Fibroblast of skin of left quadriceps (primary cell): ENCODE measurements around the gene ARHGAP18.

Experiments used
- DNase-seq, 2 experiments: peaks; one replicate each; pipeline ENCODE4 v3.0.0-alpha.2; 2013; ENCODE audit warnings: low read depth in 2 of 2

The ARHGAP18 gene

GRCh38 chr6:129615496-129615895, 94.5 kb downstream of the ARHGAP18 start:
- DNase-seq = no peak

DNA sequence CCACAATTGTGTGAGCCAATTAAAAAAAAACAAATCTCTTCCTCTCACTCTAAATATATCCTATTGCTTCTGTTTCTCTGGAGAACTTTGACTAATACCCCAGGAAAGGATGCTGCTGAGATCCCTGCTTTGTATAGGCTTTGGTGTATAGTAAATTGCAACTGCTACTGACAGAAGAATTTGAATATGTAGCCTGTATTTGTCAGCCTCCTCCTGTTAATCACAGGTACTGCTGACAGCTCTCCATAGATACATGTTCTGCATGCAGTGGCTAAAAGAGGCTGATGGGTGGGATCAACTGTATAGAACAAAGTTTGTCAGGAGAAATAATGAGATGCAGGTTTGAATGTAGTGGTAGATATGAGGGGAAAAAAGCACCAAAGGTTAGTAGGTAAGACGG, 95.0 kb downstream of the ARHGAP18 start:
- DNase-seq = no peak

DNA sequence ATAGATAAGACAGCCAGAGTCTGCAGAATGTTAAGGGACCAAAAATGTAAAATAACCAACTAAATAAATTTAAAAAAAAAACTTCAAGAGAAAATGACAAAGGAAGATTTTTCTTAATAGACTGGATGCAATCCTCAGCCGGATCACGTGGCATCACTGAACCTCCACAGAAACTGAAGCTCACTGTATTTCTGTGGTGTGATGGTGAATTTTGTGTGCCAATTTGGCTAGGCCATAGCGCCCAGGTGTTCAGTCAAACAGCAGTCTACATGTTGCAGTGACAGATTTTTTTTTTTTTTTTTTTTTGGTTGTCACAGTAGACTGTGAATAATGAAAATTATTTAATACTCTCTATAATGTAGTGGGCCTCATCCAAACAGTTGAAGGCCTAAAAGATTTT, 95.5 kb downstream of the ARHGAP18 start:
- DNase-seq = no peak

DNA sequence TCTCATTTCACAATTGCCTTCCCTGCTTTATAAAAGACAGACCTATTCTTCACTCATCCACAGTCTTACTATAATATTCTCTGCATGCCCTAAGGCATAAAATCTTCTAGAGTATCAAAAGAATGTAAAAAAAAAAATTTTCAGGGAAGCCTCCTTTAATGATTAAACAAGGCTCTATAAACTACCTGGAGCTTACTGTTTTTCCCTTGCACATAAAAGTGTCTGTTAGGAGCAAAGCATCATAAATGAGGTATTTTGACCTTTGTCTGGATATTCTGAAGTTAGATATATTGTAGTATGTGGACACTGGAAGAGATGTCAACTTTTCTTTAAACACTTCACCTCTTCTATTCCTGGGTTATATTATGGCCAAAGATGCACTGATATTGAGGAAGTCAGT, 97.5 kb downstream of the ARHGAP18 start:
- no peak for DNase-seq

GRCh38 chr6:129609635-129610034, 100.3 kb downstream of the ARHGAP18 start:
- no peak for DNase-seq

DNA sequence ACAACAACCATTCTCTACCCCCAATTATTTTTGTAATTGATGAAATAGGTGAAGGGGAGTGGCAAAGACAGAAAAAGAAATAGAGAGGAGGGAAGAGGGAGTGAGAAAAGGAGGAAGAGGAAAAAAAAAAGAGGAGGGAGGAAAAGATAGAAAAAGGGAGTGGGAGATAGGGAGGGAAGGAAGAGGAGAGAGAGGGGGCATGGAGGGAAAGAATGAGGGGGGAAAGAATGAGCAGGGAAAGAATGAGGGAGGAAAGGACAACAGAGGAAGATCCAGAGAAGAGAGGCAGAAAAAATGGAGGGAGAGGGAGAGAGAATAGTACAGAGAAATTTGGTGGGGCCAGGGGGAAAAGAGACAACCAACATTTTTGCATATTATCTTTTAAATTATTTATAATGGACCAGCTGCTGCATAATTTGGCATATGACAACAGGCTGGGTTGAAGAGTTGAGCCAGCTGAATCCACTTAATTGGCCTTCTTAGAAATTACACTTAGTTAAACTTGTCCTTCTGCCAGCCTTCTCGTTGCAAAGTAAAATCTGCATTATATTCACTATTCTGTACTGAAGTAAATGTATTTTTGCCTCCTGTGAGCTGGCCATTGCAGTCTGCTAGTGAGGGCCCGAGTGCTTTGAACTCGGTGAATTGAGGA, 101.0 kb downstream of the ARHGAP18 start:
- DNase-seq = no peak

GRCh38 chr6:129607581-129608186, 102.3 kb downstream of the ARHGAP18 start:
- no peak for DNase-seq

DNA sequence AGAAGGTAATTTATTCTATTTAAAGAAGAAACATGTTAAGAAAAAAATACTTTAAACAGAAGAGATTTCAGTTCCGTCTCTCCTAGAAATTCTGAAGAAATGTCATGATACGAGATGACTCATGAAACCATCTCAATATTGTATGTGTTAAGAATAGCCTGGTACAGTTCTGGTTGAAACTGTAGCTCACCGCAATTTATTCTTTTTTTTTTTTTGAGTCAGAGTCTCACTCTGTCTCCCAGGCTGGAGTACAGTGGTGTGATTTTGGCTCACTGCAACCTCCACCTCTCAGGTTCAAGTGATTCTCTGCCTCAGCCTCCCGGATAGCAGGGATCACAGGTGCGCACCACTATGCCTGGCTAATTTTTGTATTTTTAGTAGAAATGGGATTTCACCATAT, 103.3 kb downstream of the ARHGAP18 start:
- DNase-seq = no peak

DNA sequence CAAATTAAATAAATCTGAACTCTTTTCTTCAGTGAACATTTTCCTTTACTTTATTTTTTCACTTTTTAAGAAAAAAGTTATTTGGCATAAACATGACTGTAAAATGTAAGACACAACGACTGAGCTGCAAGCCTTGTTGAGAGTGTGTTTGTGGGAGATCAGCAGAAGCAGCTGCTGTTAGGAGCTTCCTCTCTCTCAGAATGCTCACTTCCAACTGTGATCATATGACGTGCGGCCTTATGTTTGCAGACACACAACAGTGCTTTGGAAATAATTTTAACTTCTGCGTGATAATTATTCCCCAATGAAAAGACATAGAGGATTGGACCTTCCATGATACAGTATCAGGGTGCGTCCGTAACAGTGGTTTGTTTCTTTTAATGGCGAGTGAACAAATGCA, 104.0 kb downstream of the ARHGAP18 start:
- DNase-seq = no peak

GRCh38 chr6:129605095-129605494, 104.9 kb downstream of the ARHGAP18 start:
- DNase-seq = no peak

DNA sequence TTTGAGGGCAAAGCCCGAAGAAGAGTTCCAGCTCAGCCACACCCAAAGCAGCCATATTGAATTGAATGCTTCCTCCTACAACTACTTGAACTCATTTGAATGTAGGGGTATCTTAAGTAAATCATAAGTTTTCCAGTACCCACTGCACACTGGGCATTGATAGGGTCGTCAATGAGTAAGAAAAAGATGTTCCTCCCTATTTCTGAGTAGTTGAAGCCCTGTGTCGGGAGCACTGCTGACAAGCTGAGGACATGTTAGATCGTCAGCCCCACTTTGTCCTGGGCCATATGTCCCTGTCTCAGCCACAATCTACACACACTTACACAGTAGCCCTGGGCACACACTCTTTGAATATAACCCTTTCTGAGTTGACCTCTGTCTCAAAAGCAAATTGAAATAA, 105.7 kb downstream of the ARHGAP18 start:
- DNase-seq = no peak

DNA sequence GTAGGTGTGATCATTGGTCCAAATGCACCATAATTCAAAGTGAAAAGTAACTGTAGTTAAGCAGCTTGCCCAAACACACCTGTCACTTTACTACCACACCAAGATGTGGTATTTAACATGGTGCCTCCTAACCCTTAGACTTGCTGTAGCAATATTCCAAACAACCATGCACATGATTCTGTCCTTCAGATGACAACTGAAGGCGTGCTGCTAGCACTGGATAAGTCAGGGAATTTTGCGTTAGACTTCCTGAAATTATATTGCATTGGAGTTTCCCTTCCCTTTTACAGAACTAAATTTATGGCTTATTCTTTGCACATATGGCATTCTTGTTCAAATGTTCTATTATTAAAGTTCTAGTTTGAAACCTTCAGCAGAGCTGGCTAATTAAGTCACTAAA, 106.2 kb downstream of the ARHGAP18 start:
- DNase-seq = no peak

DNA sequence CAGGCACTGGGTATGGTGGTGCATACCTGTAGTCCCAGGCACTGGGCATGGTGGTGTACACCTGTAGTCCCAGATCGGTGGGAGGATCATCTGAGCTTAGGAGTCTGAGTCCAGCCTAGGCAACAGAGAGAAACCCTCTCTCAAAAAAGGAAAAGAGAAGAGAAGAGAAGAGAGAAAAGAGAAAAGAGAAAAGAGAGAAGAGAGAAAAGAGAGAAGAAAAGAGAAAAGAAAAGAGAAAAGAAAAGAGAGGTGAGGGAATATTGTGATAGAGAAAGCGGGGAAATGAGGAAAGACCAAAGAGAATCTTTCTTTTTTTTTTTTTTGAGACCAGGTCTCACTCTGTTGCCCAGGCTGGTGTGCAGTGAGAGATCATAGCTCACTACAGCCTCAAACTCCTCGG, 108.7 kb downstream of the ARHGAP18 start:
- DNase-seq = no peak

DNA sequence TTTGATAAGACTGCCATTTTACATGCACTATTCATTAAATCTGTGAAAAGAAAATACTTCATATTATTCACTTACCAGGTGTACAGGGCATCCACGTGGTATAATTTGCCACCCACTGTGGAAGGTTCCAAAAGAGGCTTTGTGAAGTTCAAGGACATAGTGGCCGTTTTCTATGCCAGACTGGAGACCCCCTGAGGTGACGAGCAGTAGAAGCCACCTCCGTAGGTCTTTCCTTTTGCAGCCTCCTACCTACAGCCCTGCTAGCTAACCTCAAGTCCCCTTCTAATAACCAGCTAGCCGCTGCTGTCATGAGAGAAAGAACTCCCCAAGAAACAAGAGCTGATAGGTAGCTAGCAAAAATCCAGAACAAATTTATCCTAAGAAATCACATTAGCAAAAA, 110.5 kb downstream of the ARHGAP18 start:
- DNase-seq = no peak

DNA sequence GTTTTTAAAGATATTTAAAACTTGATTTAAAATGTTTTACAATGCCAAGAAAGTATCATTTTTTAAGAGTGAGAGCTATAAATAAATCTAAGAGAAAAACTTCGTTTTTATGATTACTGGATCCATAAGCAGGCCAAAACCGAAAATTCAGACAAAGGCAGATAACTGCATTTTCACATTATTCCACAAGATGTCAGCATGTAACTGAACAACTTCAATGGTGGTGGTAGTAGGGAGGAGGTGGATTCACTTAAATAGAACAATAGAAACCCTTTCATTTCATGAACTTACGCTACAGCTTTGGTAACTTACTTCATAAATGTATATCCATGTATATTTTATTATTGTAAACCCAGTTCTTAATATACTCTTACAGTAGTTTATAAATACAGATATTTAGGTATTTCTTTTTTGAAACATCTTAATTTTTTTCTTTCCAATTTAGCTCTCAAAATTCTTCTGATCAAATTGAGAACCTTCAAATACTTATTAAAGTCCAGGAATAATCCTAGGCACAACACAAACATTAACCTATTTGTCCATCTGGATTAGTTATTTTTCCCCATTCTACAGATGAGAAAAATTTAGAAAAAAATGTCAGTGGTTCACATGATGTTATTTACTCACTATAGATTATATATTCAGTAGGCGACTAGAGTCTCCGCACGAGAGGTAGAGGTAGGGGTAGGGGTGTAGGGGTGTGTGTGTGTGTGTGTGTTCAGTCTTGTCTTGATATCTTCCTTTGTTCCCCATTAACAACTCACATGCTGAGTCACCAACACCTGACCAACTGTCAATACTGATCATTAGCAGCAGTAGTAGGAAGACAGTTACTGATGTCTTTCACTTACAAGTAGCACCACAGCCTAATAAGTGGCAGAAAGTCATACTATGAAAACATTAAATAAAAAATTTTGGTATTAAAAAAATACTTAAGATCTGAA, 111.5 kb downstream of the ARHGAP18 start:
- DNase-seq = peak; percentile 49 to 64

DNA sequence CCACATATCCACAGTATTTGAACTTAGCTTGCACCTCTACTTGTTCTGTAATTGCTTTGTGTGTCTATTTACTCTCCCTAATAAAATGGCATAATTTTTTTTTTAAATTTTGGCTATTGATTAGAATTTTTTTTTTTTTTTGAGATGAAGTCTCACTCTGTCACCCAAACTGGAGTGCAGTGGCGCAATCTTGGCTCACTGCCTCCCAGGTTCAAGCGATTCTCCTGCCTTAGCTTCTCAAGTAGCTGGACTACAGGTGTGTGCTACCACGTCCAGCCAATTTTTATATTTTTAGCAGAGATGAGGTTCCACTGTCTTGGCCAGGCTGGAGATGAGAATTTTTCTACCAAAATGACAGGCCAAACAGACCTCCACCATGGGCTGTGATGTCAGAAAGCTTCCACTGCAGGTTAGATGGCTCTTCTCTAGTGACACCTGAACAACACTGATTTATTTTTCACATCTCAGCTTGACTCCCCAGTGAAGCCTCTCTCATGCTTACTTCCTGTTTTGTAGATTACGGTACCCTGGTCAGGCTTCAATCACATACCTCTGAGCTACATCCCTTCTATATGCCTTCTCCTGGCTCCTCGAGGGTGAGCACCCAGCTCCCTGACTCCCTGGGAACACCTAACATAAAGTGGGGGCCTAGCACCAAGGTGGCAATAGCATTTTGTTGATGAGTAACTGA, 112.8 kb downstream of the ARHGAP18 start:
- DNase-seq = no peak

GRCh38 chr6:129596522-129596921, 113.5 kb downstream of the ARHGAP18 start:
- DNase-seq = no peak

GRCh38 chr6:129593233-129593564, 116.8 kb downstream of the ARHGAP18 start:
- DNase-seq = no peak

- DNase-seq = no peak
Measured at GRCh38 chr6:129592516-129593232, 117.3 kb downstream of the ARHGAP18 start.

DNA sequence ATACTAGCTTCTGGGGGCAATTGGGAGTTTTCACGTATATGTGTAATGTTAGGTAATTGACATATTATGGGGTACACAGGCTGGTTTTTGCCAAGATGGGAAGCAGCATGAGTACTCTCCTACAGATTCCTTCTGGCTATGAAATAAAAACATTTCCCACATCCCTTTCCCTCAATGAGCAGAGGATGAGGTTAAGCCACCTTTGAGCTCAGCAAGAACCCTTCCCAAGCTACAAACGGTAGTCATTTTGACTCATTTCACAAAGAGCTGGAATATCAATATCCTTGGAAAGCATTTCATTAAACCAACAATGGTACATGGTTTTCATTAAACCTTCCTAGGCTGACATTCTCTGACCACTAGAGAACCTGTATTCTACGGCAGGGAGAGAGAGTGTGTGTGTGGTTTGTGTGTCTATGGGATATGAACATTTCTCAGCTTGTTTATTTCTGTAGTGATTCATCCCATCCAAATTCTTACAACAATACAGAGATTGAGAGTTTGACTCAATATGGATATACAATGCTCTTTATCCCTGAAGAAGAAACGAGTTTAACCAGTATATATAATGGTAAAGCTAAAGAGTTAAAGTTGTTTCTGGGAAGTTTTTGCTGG, 119.5 kb downstream of the ARHGAP18 start:
- DNase-seq = peak; percentile 86 to 88

- no peak for DNase-seq
Measured at GRCh38 chr6:129586815-129587214, 123.2 kb downstream of the ARHGAP18 start.
